IMR-90 (cell line): ENCODE data around the gene OSTN. TPM values are rescaled to one million over a fixed set of nuclear protein-coding genes. Genes with fewer than 3 reads are reported as not detected.

Experiments
- ATAC-seq: fragments of 200-7000 bp; cut with Tn5 transposase; 2 replicates; pipeline ENCODE4 v1.9.1; 2020; ENCODE audit warnings: low read depth, mild to moderate bottlenecking, moderate library complexity
- BruUV-seq: library from RNA; stranded (reverse); fragments of 400-500 nt; replicated peaks from 2 replicates; lab custom pipeline; 2021; lab: Mats Ljungman, UMichigan
- CTCF ChIA-PET: fragments of 300-600 bp; formaldehyde crosslinking; extraction: SDS; loops from one replicate; lab custom pipeline; 2021; ENCODE audit warnings: antibody characterized with exemption; lab: Yijun Ruan, JAX
- POLR2A ChIA-PET: fragments of 300-600 bp; sonication (Branson Sonifier 250); formaldehyde crosslinking; loops from one replicate; lab custom pipeline; 2022; ENCODE audit warnings: antibody characterized with exemption; ENCODE audit not compliant: unreplicated experiment; lab: Charles Lee
- DNase-seq: peaks from one replicate; pipeline ENCODE4 v3.0.0; 2013
- H2AFZ ChIP-seq: replicated peaks from 2 replicates; pipeline ENCODE3; 2013; ENCODE audit warnings: low read length, mild to moderate bottlenecking; ENCODE audit not compliant: poor library complexity
- H2AK5ac ChIP-seq: 2 replicates; pipeline ENCODE4 v1.6.1; 2013; ENCODE audit warnings: low read depth, low read length, inconsistent platforms
- H2AK9ac ChIP-seq: replicated peaks from 2 replicates; pipeline ENCODE3; 2013; ENCODE audit warnings: mild to moderate bottlenecking, low read depth, low read length, moderate library complexity; ENCODE audit not compliant: poor library complexity
- H2BK120ac ChIP-seq: 2 replicates; pipeline ENCODE4 v1.6.1; 2013; ENCODE audit warnings: low read depth, low read length, inconsistent platforms
- H2BK15ac ChIP-seq: 3 replicates; pipeline ENCODE4 v1.6.1; 2013; ENCODE audit warnings: low read depth, low read length, inconsistent platforms
- H2BK20ac ChIP-seq: 2 replicates; pipeline ENCODE4 v1.6.1; 2013; ENCODE audit warnings: low read depth, mild to moderate bottlenecking, inconsistent platforms, low read length, moderate library complexity
- H2BK5ac ChIP-seq: 2 replicates; pipeline ENCODE4 v1.6.1; 2013; ENCODE audit warnings: mild to moderate bottlenecking, low read depth, low read length, inconsistent platforms; ENCODE audit not compliant: poor library complexity, severe bottlenecking
- H3K14ac ChIP-seq: replicated peaks from 2 replicates; pipeline ENCODE4 v1.6.1; 2013; ENCODE audit warnings: low read depth, low read length, inconsistent platforms
- H3K18ac ChIP-seq: 2 replicates; pipeline ENCODE4 v1.6.1; 2013; ENCODE audit warnings: low read depth, low read length, control low read depth
- H3K23ac ChIP-seq: 2 replicates; pipeline ENCODE4 v1.6.1; 2013; ENCODE audit warnings: low read depth, low read length, inconsistent platforms
- H3K27ac ChIP-seq: 2 replicates; pipeline ENCODE4 v1.5.1; 2013; ENCODE audit warnings: mild to moderate bottlenecking, control low read depth, low read length; ENCODE audit not compliant: insufficient read depth
- H3K27me3 ChIP-seq: 2 replicates; pipeline ENCODE4 v1.6.1; 2013; ENCODE audit warnings: low read length; ENCODE audit not compliant: control insufficient read depth, insufficient read depth
- H3K36me3 ChIP-seq: 2 replicates; pipeline ENCODE4 v1.6.1; 2013; ENCODE audit warnings: low read length, mixed read lengths; ENCODE audit not compliant: control insufficient read depth, insufficient read depth
- H3K4ac ChIP-seq: 2 replicates; pipeline ENCODE4 v1.6.1; 2013; ENCODE audit warnings: low read depth, low read length, inconsistent platforms
- H3K4me1 ChIP-seq: 2 replicates; pipeline ENCODE4 v1.6.1; 2013; ENCODE audit warnings: low read length, mixed read lengths; ENCODE audit not compliant: control insufficient read depth, insufficient read depth
- H3K4me2 ChIP-seq: 2 replicates; pipeline ENCODE4 v1.6.1; 2013; ENCODE audit warnings: low read depth, mild to moderate bottlenecking, control low read depth, low read length, moderate library complexity
- H3K4me3 ChIP-seq: 2 replicates; pipeline ENCODE4 v1.5.1; 2013; ENCODE audit warnings: low read depth, mild to moderate bottlenecking, control low read depth, low read length, moderate library complexity; ENCODE audit not compliant: insufficient read depth
- H3K56ac ChIP-seq: 2 replicates; pipeline ENCODE4 v1.6.1; 2013; ENCODE audit warnings: low read length, inconsistent platforms; ENCODE audit not compliant: insufficient read depth; ENCODE audit errors: extremely low read depth
- H3K79me1 ChIP-seq, 2 experiments: 2 replicates each; pipeline ENCODE4 v1.6.1; 2013; ENCODE audit warnings: low read length in 2 of 2, inconsistent platforms in 1 of 2, low read depth in 1 of 2
- H3K9ac ChIP-seq: 2 replicates; pipeline ENCODE4 v1.6.1; 2013; ENCODE audit warnings: low read depth, low read length, control low read depth
- H3K9me1 ChIP-seq: 2 replicates; pipeline ENCODE4 v1.6.1; 2013; ENCODE audit warnings: low read length, inconsistent platforms; ENCODE audit not compliant: insufficient read depth
- H3K9me3 ChIP-seq: 2 replicates; pipeline ENCODE4 v1.6.1; 2013; ENCODE audit warnings: low read length; ENCODE audit not compliant: control insufficient read depth, insufficient read depth
- H4K20me1 ChIP-seq: 2 replicates; pipeline ENCODE4 v1.6.1; 2013; ENCODE audit warnings: low read length, inconsistent platforms; ENCODE audit not compliant: insufficient read depth
- H4K5ac ChIP-seq: 2 replicates; pipeline ENCODE4 v1.6.1; 2013; ENCODE audit warnings: mild to moderate bottlenecking, low read depth, low read length, control low read depth
- H4K8ac ChIP-seq, 2 experiments: 2 replicates each; pipeline ENCODE4 v1.6.1; 2013; ENCODE audit warnings: low read depth in 2 of 2, low read length in 2 of 2, control low read depth in 1 of 2, inconsistent platforms in 1 of 2
- H4K91ac ChIP-seq: 2 replicates; pipeline ENCODE4 v1.6.1; 2013; ENCODE audit warnings: low read depth, low read length, inconsistent platforms; ENCODE audit not compliant: insufficient read depth
- BHLHE40 ChIP-seq: fragments of 150-350 bp; IDR thresholded peaks from 2 replicates; pipeline ENCODE4 v1.6.1; 2016; ENCODE audit warnings: mild to moderate bottlenecking, low read depth, low read length
- WGBS, 2 experiments: methylation state at CpG; one replicate each; pipeline versions ENCODE4 v1.1.5 to v1.1.7; 2013; ENCODE audit warnings: missing lambda C conversion rate in 2 of 2; ENCODE audit not compliant: insufficient read length in 1 of 2; ENCODE audit errors: extremely low coverage in 2 of 2; 5-methylcytosine and 5-hydroxymethylcytosine counted together
- dilution Hi-C: fragments of 300-500 bp; cut with HindIII; formaldehyde crosslinking; loops from one replicate; pipeline ENCODE4 v1.14.3; 2018; ENCODE audit warnings: low sequenced_read_pairs; ENCODE audit not compliant: unreplicated experiment
- in situ Hi-C: fragments of 300-500 bp; cut with MboI; formaldehyde crosslinking; loops from 3 replicates; pipeline ENCODE4 v1.14.3; 2019; ENCODE audit warnings: low sequenced_read_pairs, inconsistent platforms, mixed read lengths
- intact Hi-C: fragments of 100-400 bp; cut with micrococcal nuclease; formaldehyde crosslinking; loops from 2 replicates; pipeline ENCODE4 v1.10.0; 2022
- polyA plus RNA-seq, 3 experiments: library from polyadenylated mRNA; depleted of rRNA; stranded (reverse); fragments of >200 nt; gene quantifications; 2 replicates each; pipeline ENCODE4 v1.2.3, GENCODE V29; 2012; ENCODE audit warnings: low replicate concordance in 1 of 3
- total RNA-seq: library from RNA; depleted of rRNA; stranded (reverse); fragments of >200 nt; gene quantifications from 2 replicates; pipeline ENCODE4 v1.2.3, GENCODE V29; 2012
- TF ChIP-seq, protein P1 (sequence below): conservative IDR thresholded peaks from 2 replicates; pipeline ENCODE4 v1.5.1; 2012; ENCODE audit warnings: mild to moderate bottlenecking, low read depth, low read length, improper control_type of control experiment

Gene OSTN
- total and polyA plus RNA-seq, 2 of the 4 experiments (the other 2 are of a cell fraction), result not detected

- no peak overlapping the region for H3K27ac ChIP-seq
- H4K5ac ChIP-seq, result no peak overlapping the region
- no peaks in the 10 kb centered on the region for H4K20me1 ChIP-seq
- H3K9me3 ChIP-seq, result no peaks in the 10 kb centered on the region
- no peak overlapping the region for H2BK15ac ChIP-seq
- no peak overlapping the region for H3K18ac ChIP-seq
- no peaks in the 10 kb centered on the region for H3K79me1 ChIP-seq
- in situ Hi-C loops, result no loop called here
- no peak overlapping the region for H2BK20ac ChIP-seq
- POLR2A ChIA-PET, result no interaction called here
- H3K4me3 ChIP-seq, result no peak overlapping the region
- no CpG with 5 or more reads among the region's 1 CpG for WGBS, 2 experiments
- no peak overlapping the region for H2AK9ac ChIP-seq
- H2AFZ ChIP-seq, result no peak overlapping the region
- no peak overlapping the region for H2BK120ac ChIP-seq
- H3K36me3 ChIP-seq, result no peaks in the 10 kb centered on the region
- CTCF ChIA-PET, result no interaction called here
- H3K4me2 ChIP-seq, result no peak overlapping the region
- no peak overlapping the region for H3K56ac ChIP-seq
- H2AK5ac ChIP-seq, result no peak overlapping the region
- no peaks in the 10 kb centered on the region for H3K4me1 ChIP-seq
- no peak overlapping the region for H3K9ac ChIP-seq
- no peak overlapping the region for H4K8ac ChIP-seq
- intact Hi-C loops, result no loop called here
- no peak overlapping the region for H3K23ac ChIP-seq
- TF ChIP-seq, protein P1, sequence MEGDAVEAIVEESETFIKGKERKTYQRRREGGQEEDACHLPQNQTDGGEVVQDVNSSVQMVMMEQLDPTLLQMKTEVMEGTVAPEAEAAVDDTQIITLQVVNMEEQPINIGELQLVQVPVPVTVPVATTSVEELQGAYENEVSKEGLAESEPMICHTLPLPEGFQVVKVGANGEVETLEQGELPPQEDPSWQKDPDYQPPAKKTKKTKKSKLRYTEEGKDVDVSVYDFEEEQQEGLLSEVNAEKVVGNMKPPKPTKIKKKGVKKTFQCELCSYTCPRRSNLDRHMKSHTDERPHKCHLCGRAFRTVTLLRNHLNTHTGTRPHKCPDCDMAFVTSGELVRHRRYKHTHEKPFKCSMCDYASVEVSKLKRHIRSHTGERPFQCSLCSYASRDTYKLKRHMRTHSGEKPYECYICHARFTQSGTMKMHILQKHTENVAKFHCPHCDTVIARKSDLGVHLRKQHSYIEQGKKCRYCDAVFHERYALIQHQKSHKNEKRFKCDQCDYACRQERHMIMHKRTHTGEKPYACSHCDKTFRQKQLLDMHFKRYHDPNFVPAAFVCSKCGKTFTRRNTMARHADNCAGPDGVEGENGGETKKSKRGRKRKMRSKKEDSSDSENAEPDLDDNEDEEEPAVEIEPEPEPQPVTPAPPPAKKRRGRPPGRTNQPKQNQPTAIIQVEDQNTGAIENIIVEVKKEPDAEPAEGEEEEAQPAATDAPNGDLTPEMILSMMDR, result no peak
- TF ChIP-seq BHLHE40, result no peak
- DNase-seq (no peak), ATAC-seq (no peak)
- no peak overlapping the region for H3K14ac ChIP-seq
- H3K4ac ChIP-seq, result no peak overlapping the region
- no peak overlapping the region for H2BK5ac ChIP-seq
- no peaks in the 10 kb centered on the region for H3K27me3 ChIP-seq
- no peaks in the 10 kb centered on the region for H3K9me1 ChIP-seq
- dilution Hi-C loops, result no loop called here
- BruUV-seq, result no TSS peak
- H4K91ac ChIP-seq, result no peak overlapping the region
Measured at GRCh38 chr3:191216510-191216909, 17.5 kb downstream of the OSTN start.
